Pancreas (tissue), 10 donors: Measurements from ENCODE around the gene GNG3. TPM values are rescaled to one million over a fixed set of nuclear protein-coding genes. Genes with fewer than 3 reads are reported as not detected.

Experiments
- ATAC-seq, 4 donors: fragments of 200-7000 bp; cut with Tn5 transposase; one replicate each; pipeline versions ENCODE4 v1.8.0 to v1.9.1; 2020; ENCODE audit warnings: mild to moderate bottlenecking in 4 of 4, moderate library complexity in 4 of 4
- DNase-seq, 6 donors: peaks; one replicate each; pipeline ENCODE4 v3.0.0-alpha.2; 2020
- FAIRE-seq: peaks from 2 replicates; lab custom pipeline; 2012; peaks lifted over from hg19 to GRCh38; lab: Jason Lieb, UNC
- H3K27ac ChIP-seq, 4 donors: fragments of 200-600 bp; sonication (generic); 1 replicate in 3 of 4; 2 replicates in 1 of 4; pipeline versions ENCODE4 v1.5.0 to v1.8.0; 2020
- H3K27me3 ChIP-seq, 4 donors: fragments of 200-600 bp; one replicate each; pipeline ENCODE4 v1.8.0; 2021
- H3K36me3 ChIP-seq, 3 donors: fragments of 200-600 bp; sonication (generic) in 1 of 3; one replicate each; pipeline versions ENCODE4 v1.5.0 to v1.8.0; 2020 to 2021
- H3K4me1 ChIP-seq, 3 donors: fragments of 200-600 bp; one replicate each; pipeline ENCODE4 v1.8.0; 2021
- H3K4me3 ChIP-seq, 4 donors: fragments of 200-600 bp; sonication (generic) in 2 of 4; one replicate each; pipeline versions ENCODE4 v1.5.0 to v1.8.0; 2020 to 2021
- H3K9me3 ChIP-seq, 4 donors: fragments of 200-600 bp; one replicate each; pipeline ENCODE4 v1.8.0; 2021
- CTCF ChIP-seq, 4 donors: fragments of 200-600 bp; sonication (generic) in 3 of 4; IDR thresholded peaks; one replicate each; pipeline versions ENCODE4 v1.5.0 to v1.8.0; 2021; ENCODE audit warnings: antibody characterized with exemption in 4 of 4
- WGBS, 2 donors: extraction: QIAGEN DNeasy Blood & Tissue Kit; methylation state at CpG; one replicate each; pipeline ENCODE4 v1.1.7; 2013; 5-methylcytosine and 5-hydroxymethylcytosine counted together
- intact Hi-C, 3 donors: fragments of 100-400 bp; cut with DNase I; formaldehyde crosslinking; loops; one replicate each; pipeline versions ENCODE4 v1.11.1 to v1.14.2; 2022
- polyA plus RNA-seq, 2 donors: library from polyadenylated mRNA; stranded (reverse); fragments of 200-250 nt; gene quantifications; one replicate each; pipeline ENCODE4 v1.2.3, GENCODE V29; 2013
- total RNA-seq, 6 donors: library from RNA; stranded (reverse); fragmentation: NEBNext Ultra II Directional in 4 of 6; extraction: Animal tissue kit (Norgen Biotek cat#: 25700) in 4 of 6; gene quantifications; one replicate each; pipeline versions ENCODE4 v1.2.1 to v1.2.4, GENCODE V29; 2021 to 2023
- donor health status: healthy with polysubstance abuse.
- donor health status: DM: no; HTN: no; CAD: no; lungs with moderate emphysema.
- donor health status: DM: no; HTN: no; CAD: no.
- donor health status: control.
- donor health status: control.
- donor health status: Bipolar disorder and iron deficiency.
- donor health status: DM: yes; HTN: yes; CAD: no.
- donor health status: DM: no; HTN: no; CAD: no.
- donor health status: DM: no; HTN: no; CAD: no.
- donor health status: DM: yes; HTN: yes; CAD: no.

The GNG3 gene
- total and polyA plus RNA-seq, 8 donors = 0.19 to 0.37 (median 0.26) TPM; not detected in 5

DNA sequence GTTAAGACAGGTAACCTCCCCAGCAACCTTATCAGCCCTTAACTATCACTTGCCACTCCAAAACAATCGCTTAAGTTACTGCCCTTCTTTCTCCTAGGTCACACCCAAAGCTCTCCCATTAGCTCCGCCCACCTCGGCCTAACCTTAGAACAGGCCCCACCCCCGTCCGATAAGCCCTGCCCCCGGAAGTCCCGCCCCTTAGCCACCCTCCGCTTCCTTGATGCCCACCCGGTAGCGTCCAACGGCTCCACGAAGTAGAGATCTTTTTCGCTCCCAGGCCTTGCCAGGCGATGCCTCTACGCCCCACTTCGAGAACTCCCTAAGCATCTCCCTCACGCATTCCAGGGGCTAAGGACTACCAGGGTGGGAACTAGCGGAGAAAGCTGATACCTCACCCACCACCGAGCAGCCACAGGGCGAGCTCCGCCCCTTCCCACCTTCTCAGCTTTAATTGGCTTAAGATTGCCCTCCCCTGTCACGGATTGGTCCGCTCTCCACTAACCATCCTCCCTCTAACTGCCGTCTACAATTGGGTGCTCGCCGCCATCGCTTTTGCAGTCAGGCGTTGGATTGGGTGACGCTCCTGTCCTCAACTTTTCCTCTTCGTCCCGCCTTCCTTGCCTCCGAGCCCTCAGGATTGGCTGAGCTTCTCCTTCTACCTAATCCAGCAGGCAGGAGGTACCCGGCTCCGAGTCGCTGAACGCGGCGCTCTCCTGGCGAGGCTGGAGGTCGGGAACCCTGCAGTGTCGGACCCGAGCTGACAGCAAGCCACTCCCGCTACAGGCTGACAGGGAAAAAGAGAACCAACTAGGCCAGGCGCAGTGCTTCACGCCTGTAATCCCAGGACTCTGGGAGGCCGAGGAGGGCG is 46.5 kb downstream of the GNG3 start, which contains the start of gene ZBTB3:
Gene ZBTB3, minus strand, starts transcription at position 425 of the 868 bp plus-strand sequence. CDS start 496 bp downstream, outside the sequence.
- peaks cover 0 to 12% (median 6%) of the 10 kb centered on the region in 3 donors for H3K4me1 ChIP-seq
- peak; percentile 94 to 98 (median 96) for ATAC-seq

GRCh38 chr11:62755086-62755615 is 47.7 kb downstream of the GNG3 start:
- 68 to 71% methylated on average over 10 of the region's 10 CpGs for WGBS, 2 donors
- TF ChIP-seq CTCF (IDR thresholded peaks at IDR 0.05) = no peak
- Histone ChIP-seq H3K4me1 (peaks cover 0 to 12% (median 6%) of the 10 kb centered on the region in 3 donors), H3K27ac (no peak overlapping the region), H3K4me3 (no peak overlapping the region), H3K36me3 (no peaks in the 10 kb centered on the region), H3K9me3 (no peaks in the 10 kb centered on the region), H3K27me3 (no peaks in the 10 kb centered on the region)
- DNase-seq (no peak), ATAC-seq (no peak), FAIRE-seq (no peak)
- intact Hi-C loops = no loop called here

More for the DNA sequence above, 46.5 kb downstream of the GNG3 start, which contains the start of gene ZBTB3:
- DNase-seq (peak; percentile 93 to 98 (median 98)), FAIRE-seq (peak; percentile 65)
- Histone ChIP-seq H3K36me3 (no peaks in the 10 kb centered on the region), H3K27me3 (no peaks in the 10 kb centered on the region), H3K4me3 (peak within 1 kb of the TSS; percentile 18 to 61 (median 56)), H3K9me3 (no peaks in the 10 kb centered on the region), H3K27ac (peak within 1 kb of the TSS; percentile 48 to 92 (median 78))
- intact Hi-C loops = no loop called here
- no peak for TF ChIP-seq CTCF (IDR thresholded peaks at IDR 0.05)
- 0% methylated on average over 47 of the region's 47 CpGs for WGBS, 2 donors

DNA sequence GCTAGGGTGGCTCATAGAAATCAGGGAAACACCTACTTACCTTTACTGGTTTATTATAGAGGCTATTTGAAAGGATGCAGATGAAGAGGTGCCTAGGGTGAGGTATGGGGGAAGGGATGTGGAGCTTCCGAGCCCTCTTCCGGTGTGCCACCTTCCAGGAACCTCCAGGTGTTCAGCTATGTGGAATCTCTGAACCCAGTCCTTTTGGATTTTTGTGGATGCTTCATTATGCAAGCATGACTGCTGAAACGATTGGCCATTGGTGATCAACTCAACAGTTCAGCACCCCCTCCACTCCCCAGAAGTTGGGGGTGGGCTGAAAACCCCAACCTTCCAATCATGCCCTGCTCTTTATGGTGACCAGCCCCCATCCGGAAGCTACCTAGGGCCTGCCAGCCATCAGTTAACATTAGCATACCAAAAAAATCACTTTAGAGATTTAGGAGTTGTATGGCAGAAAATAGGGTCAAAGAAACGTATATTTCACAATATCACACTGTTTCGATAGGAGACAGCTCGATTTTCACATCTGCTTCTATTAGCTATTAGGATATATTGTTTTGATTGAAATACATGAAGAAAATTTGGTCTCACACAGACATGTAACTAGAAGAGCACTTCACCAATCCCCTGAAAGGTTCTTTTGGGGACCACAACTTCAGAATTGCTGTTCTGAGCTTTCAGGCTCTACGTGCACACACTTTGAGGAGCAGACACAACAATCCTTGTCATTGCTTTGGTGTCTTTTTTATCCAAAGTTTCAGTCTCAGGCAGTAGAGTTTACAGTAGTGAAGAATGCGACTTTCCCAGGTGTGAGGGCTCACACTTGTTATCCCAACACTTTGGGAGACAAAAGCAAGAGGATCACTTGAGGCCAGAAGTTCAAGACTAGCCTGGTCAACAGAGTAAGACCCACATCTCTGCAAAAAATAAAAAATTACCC is 50.6 kb downstream of the GNG3 start:
- TF ChIP-seq CTCF (IDR thresholded peaks at IDR 0.05) = no peak
- intact Hi-C loops = no loop called here
- H3K27me3 ChIP-seq = no peaks in the 10 kb centered on the region
- WGBS, 2 donors = 65 to 71% methylated on average over 9 of the region's 9 CpGs
- ATAC-seq (no peak), DNase-seq (no peak), FAIRE-seq (no peak)
- H3K9me3 ChIP-seq = no peaks in the 10 kb centered on the region
- peaks cover 7 to 14% (median 7%) of the 10 kb centered on the region in 3 donors for H3K4me1 ChIP-seq
- H3K4me3 ChIP-seq = no peak overlapping the region
- no peak overlapping the region for H3K27ac ChIP-seq
- H3K36me3 ChIP-seq = no peaks in the 10 kb centered on the region

Other genes with a start within 250 kb of the GNG3 start
- gene AHNAK, start 160.9 kb upstream of the GNG3 start, total RNA-seq = 100 to 1,000 TPM in 1 of 6 donors, 10 to 100 TPM in 5; 53.2 to 163 (median 77.2) TPM
- 10 to 100 TPM; 18.7 to 32.5 TPM for gene AHNAK, start 160.9 kb upstream of the GNG3 start, polyA plus RNA-seq
- 1,000 to 10,000 TPM in 4 of 6 donors, 100 to 1,000 TPM in 2; 723 to 1,171 (median 1,053) TPM for gene EEF1G, start 133.8 kb upstream of the GNG3 start, total RNA-seq
- gene EEF1G, start 133.8 kb upstream of the GNG3 start, polyA plus RNA-seq = 100 to 1,000 TPM; 630 to 745 TPM
- gene TUT1, start 116.2 kb upstream of the GNG3 start, total RNA-seq = 10 to 100 TPM; 12.0 to 20.3 (median 14.6) TPM
- gene TUT1, start 116.2 kb upstream of the GNG3 start, polyA plus RNA-seq = 10 to 100 TPM; 24.6 to 33.4 TPM
- gene MTA2, start 105.8 kb upstream of the GNG3 start, total RNA-seq = 10 to 100 TPM; 14.7 to 35.6 (median 23.0) TPM
- gene MTA2, start 105.8 kb upstream of the GNG3 start, polyA plus RNA-seq = 10 to 100 TPM; 28.7 to 42.3 TPM
- gene EML3, start 94.9 kb upstream of the GNG3 start, total RNA-seq = 10 to 100 TPM; 22.0 to 34.1 (median 23.4) TPM
- 10 to 100 TPM; 70.7 to 86.4 TPM for gene EML3, start 94.9 kb upstream of the GNG3 start, polyA plus RNA-seq
- gene ROM1, start 94.4 kb upstream of the GNG3 start, total RNA-seq = 1 to 10 TPM in 4 of 6 donors, under 1 TPM in 2; 0.65 to 2.8 (median 1.6) TPM
- 1 to 10 TPM; 5.1 to 5.6 TPM for gene ROM1, start 94.4 kb upstream of the GNG3 start, polyA plus RNA-seq
- 10 to 100 TPM; 13.2 to 24.1 (median 17.1) TPM for gene B3GAT3, start 85.7 kb upstream of the GNG3 start, total RNA-seq
- 10 to 100 TPM; 45.7 to 50.8 TPM for gene B3GAT3, start 85.7 kb upstream of the GNG3 start, polyA plus RNA-seq
- gene GANAB, start 61.1 kb upstream of the GNG3 start, total RNA-seq = 100 to 1,000 TPM; 106 to 210 (median 152) TPM
- gene GANAB, start 61.1 kb upstream of the GNG3 start, polyA plus RNA-seq = 10 to 100 TPM; 88.1 to 93.1 TPM
- gene INTS5, start 54.4 kb upstream of the GNG3 start, total RNA-seq = 10 to 100 TPM in 3 of 6 donors, 1 to 10 TPM in 3; 5.8 to 12.9 (median 9.5) TPM
- gene INTS5, start 54.4 kb upstream of the GNG3 start, polyA plus RNA-seq = 1 to 10 TPM; 4.5 to 4.6 TPM
- 10 to 100 TPM; 13.2 to 21.3 (median 16.9) TPM for gene C11orf98, start 42.5 kb upstream of the GNG3 start, total RNA-seq
- gene C11orf98, start 42.5 kb upstream of the GNG3 start, polyA plus RNA-seq = 10 to 100 TPM; 56.3 to 70.8 TPM
- gene CSKMT, start 42.4 kb upstream of the GNG3 start, total RNA-seq = 10 to 100 TPM in 1 of 6 donors, 1 to 10 TPM in 5; 4.0 to 11.0 (median 7.3) TPM
- 10 to 100 TPM; 19.6 to 25.4 TPM for gene CSKMT, start 42.4 kb upstream of the GNG3 start, polyA plus RNA-seq
- gene UQCC3, start 36.0 kb upstream of the GNG3 start, total RNA-seq = 1 to 10 TPM; 3.2 to 4.9 (median 3.6) TPM
- gene UQCC3, start 36.0 kb upstream of the GNG3 start, polyA plus RNA-seq = 10 to 100 TPM; 14.1 to 17.3 TPM
- 1 to 10 TPM; 1.4 to 4.0 (median 2.8) TPM for gene LBHD1, start 35.4 kb upstream of the GNG3 start, total RNA-seq
- 10 to 100 TPM in 1 of 2 donors, 1 to 10 TPM in 1; 7.1 to 21.7 TPM for gene LBHD1, start 35.4 kb upstream of the GNG3 start, polyA plus RNA-seq
- gene UBXN1, start 28.6 kb upstream of the GNG3 start, total RNA-seq = 10 to 100 TPM; 37.7 to 67.7 (median 51.9) TPM
- gene UBXN1, start 28.6 kb upstream of the GNG3 start, polyA plus RNA-seq = 100 to 1,000 TPM in 1 of 2 donors, 10 to 100 TPM in 1; 86.0 to 104 TPM
- gene LRRN4CL, start 18.1 kb upstream of the GNG3 start, total RNA-seq = 1 to 10 TPM in 2 of 6 donors, under 1 TPM in 4; 0.16 to 1.6 (median 0.53) TPM
- under 1 TPM; 0.23 to 0.76 TPM for gene LRRN4CL, start 18.1 kb upstream of the GNG3 start, polyA plus RNA-seq
- gene BSCL2, start 252 bp upstream of the GNG3 start, total RNA-seq = 10 to 100 TPM; 30.3 to 58.6 (median 47.9) TPM
- gene BSCL2, start 252 bp upstream of the GNG3 start, polyA plus RNA-seq = 100 to 1,000 TPM in 1 of 2 donors, 10 to 100 TPM in 1; 99.2 to 151 TPM
- gene HNRNPUL2, start 19.8 kb downstream of the GNG3 start, total RNA-seq = 10 to 100 TPM; 17.5 to 26.2 (median 18.0) TPM
- 10 to 100 TPM; 19.1 to 25.9 TPM for gene HNRNPUL2, start 19.8 kb downstream of the GNG3 start, polyA plus RNA-seq
- gene TTC9C, start 20.8 kb downstream of the GNG3 start, total RNA-seq = 10 to 100 TPM in 4 of 6 donors, 1 to 10 TPM in 2; 7.6 to 17.8 (median 10.5) TPM
- gene TTC9C, start 20.8 kb downstream of the GNG3 start, polyA plus RNA-seq = 10 to 100 TPM; 16.7 to 20.3 TPM
- 1 to 10 TPM; 3.7 to 9.8 (median 5.4) TPM for gene ZBTB3, start 46.5 kb downstream of the GNG3 start, total RNA-seq
- 1 to 10 TPM; 2.0 to 2.4 TPM for gene ZBTB3, start 46.5 kb downstream of the GNG3 start, polyA plus RNA-seq
- gene POLR2G, start 53.9 kb downstream of the GNG3 start, total RNA-seq = 10 to 100 TPM; 15.1 to 32.0 (median 22.6) TPM
- gene POLR2G, start 53.9 kb downstream of the GNG3 start, polyA plus RNA-seq = 10 to 100 TPM; 36.4 to 67.1 TPM
- gene TAF6L, start 63.7 kb downstream of the GNG3 start, total RNA-seq = 10 to 100 TPM in 4 of 6 donors, 1 to 10 TPM in 2; 9.3 to 18.6 (median 11.7) TPM
- gene TAF6L, start 63.7 kb downstream of the GNG3 start, polyA plus RNA-seq = 10 to 100 TPM; 37.2 to 53.5 TPM
- gene TMEM179B, start 79.7 kb downstream of the GNG3 start, total RNA-seq = 10 to 100 TPM; 14.8 to 26.2 (median 19.1) TPM
- gene TMEM179B, start 79.7 kb downstream of the GNG3 start, polyA plus RNA-seq = 10 to 100 TPM; 27.1 to 59.6 TPM
- gene TMEM223, start 84.3 kb downstream of the GNG3 start, total RNA-seq = 1 to 10 TPM; 5.0 to 9.1 (median 6.9) TPM
- 10 to 100 TPM; 16.3 to 16.6 TPM for gene TMEM223, start 84.3 kb downstream of the GNG3 start, polyA plus RNA-seq
- gene NXF1, start 97.8 kb downstream of the GNG3 start, total RNA-seq = 10 to 100 TPM; 20.9 to 60.9 (median 30.8) TPM
- gene NXF1, start 97.8 kb downstream of the GNG3 start, polyA plus RNA-seq = 100 to 1,000 TPM; 150 to 294 TPM
- gene STX5, start 124.4 kb downstream of the GNG3 start, total RNA-seq = 10 to 100 TPM; 22.8 to 31.2 (median 26.9) TPM
- gene STX5, start 124.4 kb downstream of the GNG3 start, polyA plus RNA-seq = 10 to 100 TPM; 18.6 to 27.9 TPM
- gene TEX54, start 125.2 kb downstream of the GNG3 start, total RNA-seq = not detected
- under 1 TPM in 1 of 2 donors, not detected in 1; 0.65 TPM for gene TEX54, start 125.2 kb downstream of the GNG3 start, polyA plus RNA-seq
- gene WDR74, start 131.9 kb downstream of the GNG3 start, total RNA-seq = 10 to 100 TPM; 18.4 to 35.1 (median 27.1) TPM
- 10 to 100 TPM; 47.6 to 59.5 TPM for gene WDR74, start 131.9 kb downstream of the GNG3 start, polyA plus RNA-seq
- gene SLC3A2, start 173.2 kb downstream of the GNG3 start, total RNA-seq = 100 to 1,000 TPM in 1 of 6 donors, 10 to 100 TPM in 5; 68.8 to 331 (median 75.1) TPM
- gene SLC3A2, start 173.2 kb downstream of the GNG3 start, polyA plus RNA-seq = 100 to 1,000 TPM in 1 of 2 donors, 10 to 100 TPM in 1; 66.9 to 116 TPM
- under 1 TPM in 5 of 6 donors, not detected in 1; 0.06 to 0.15 (median 0.09) TPM for gene CHRM1, start 213.7 kb downstream of the GNG3 start, total RNA-seq
- gene CHRM1, start 213.7 kb downstream of the GNG3 start, polyA plus RNA-seq = under 1 TPM; 0.14 to 0.19 TPM